Astrocyte (in vitro differentiated cells and primary cell): Measurements from ENCODE around the gene ANKRD62. TPM values are rescaled to one million over a fixed set of nuclear protein-coding genes. Genes with fewer than 3 reads are reported as not detected.

Experiments
- DNase-seq: peaks from one replicate; pipeline ENCODE4 v3.0.0-alpha.2; 2010; ENCODE audit warnings: low read depth
- FAIRE-seq: peaks from 2 replicates; lab custom pipeline; 2011; peaks lifted over from hg19 to GRCh38; lab: Jason Lieb, UNC
- H2AFZ ChIP-seq: 2 replicates; pipeline ENCODE4 v1.6.0; 2012; ENCODE audit warnings: low read depth, low read length, inconsistent platforms
- H3K27ac ChIP-seq: 2 replicates; pipeline ENCODE4 v1.5.1; 2011; ENCODE audit warnings: low read depth, low read length, inconsistent platforms
- H3K27me3 ChIP-seq: 2 replicates; pipeline ENCODE4 v1.6.0; 2011; ENCODE audit warnings: low read length, inconsistent platforms; ENCODE audit not compliant: insufficient read depth
- H3K36me3 ChIP-seq: 2 replicates; pipeline ENCODE4 v1.5.1; 2011; ENCODE audit warnings: low read length, inconsistent platforms; ENCODE audit not compliant: insufficient read depth
- H3K4me1 ChIP-seq: 2 replicates; pipeline ENCODE4 v1.5.1; 2011; ENCODE audit warnings: low read length, inconsistent platforms; ENCODE audit not compliant: insufficient read depth
- H3K4me2 ChIP-seq: 2 replicates; pipeline ENCODE4 v1.6.0; 2012; ENCODE audit warnings: low read length, inconsistent platforms
- H3K4me3 ChIP-seq: 2 replicates; pipeline ENCODE4 v1.5.1; 2011; ENCODE audit warnings: low read depth, mild to moderate bottlenecking, low read length, inconsistent platforms; ENCODE audit not compliant: insufficient read depth
- H3K79me2 ChIP-seq: 2 replicates; pipeline ENCODE4 v1.6.0; 2012; ENCODE audit warnings: mild to moderate bottlenecking, low read length, inconsistent platforms; ENCODE audit not compliant: insufficient read depth
- H3K9ac ChIP-seq: 2 replicates; pipeline ENCODE4 v1.6.0; 2012; ENCODE audit warnings: mild to moderate bottlenecking, low read length, inconsistent platforms
- H3K9me3 ChIP-seq: 2 replicates; pipeline ENCODE4 v1.5.1; 2012; ENCODE audit warnings: low read depth, mild to moderate bottlenecking, low read length, inconsistent platforms; ENCODE audit not compliant: insufficient read depth
- H4K20me1 ChIP-seq: 2 replicates; pipeline ENCODE4 v1.6.0; 2012; ENCODE audit warnings: low read length, inconsistent platforms; ENCODE audit not compliant: insufficient read depth
- H3K27ac Mint-ChIP-seq: one replicate; pipeline ENCODE4 v1.8.0; 2021; ENCODE audit warnings: mild to moderate bottlenecking, mixed read lengths; ENCODE audit not compliant: unreplicated experiment
- H3K27me3 Mint-ChIP-seq: one replicate; pipeline ENCODE4 v1.8.0; 2021; ENCODE audit warnings: low read depth, mixed read lengths; ENCODE audit not compliant: unreplicated experiment
- H3K36me3 Mint-ChIP-seq: one replicate; pipeline ENCODE4 v1.8.0; 2021; ENCODE audit warnings: low read depth, mixed read lengths; ENCODE audit not compliant: unreplicated experiment
- H3K4me1 Mint-ChIP-seq: one replicate; pipeline ENCODE4 v1.8.0; 2021; ENCODE audit warnings: low read depth, mixed read lengths; ENCODE audit not compliant: unreplicated experiment
- H3K4me3 Mint-ChIP-seq: one replicate; pipeline ENCODE4 v1.8.0; 2021; ENCODE audit warnings: mild to moderate bottlenecking, moderate library complexity, mixed read lengths; ENCODE audit not compliant: unreplicated experiment
- H3K9me3 Mint-ChIP-seq: one replicate; pipeline ENCODE4 v1.8.0; 2021; ENCODE audit warnings: mild to moderate bottlenecking, mixed read lengths; ENCODE audit not compliant: unreplicated experiment
- EZH2 ChIP-seq: IDR thresholded peaks from 2 replicates; pipeline ENCODE4 v1.6.1; 2012; ENCODE audit warnings: mild to moderate bottlenecking, low read length, inconsistent platforms; ENCODE audit not compliant: insufficient read depth
- total RNA-seq: library from RNA; stranded (reverse); gene quantifications from 2 replicates; pipeline ENCODE4 v1.2.1, GENCODE V29; 2021
- TF ChIP-seq, protein P1 (sequence below): IDR thresholded peaks from 2 replicates; pipeline ENCODE4 v1.5.1; 2011; ENCODE audit warnings: low read depth, mild to moderate bottlenecking, inconsistent platforms, low read length, moderate library complexity; ENCODE audit not compliant: insufficient read depth

Gene ANKRD62
- total RNA-seq, 1 donor from 2014 or later = not detected

DNA sequence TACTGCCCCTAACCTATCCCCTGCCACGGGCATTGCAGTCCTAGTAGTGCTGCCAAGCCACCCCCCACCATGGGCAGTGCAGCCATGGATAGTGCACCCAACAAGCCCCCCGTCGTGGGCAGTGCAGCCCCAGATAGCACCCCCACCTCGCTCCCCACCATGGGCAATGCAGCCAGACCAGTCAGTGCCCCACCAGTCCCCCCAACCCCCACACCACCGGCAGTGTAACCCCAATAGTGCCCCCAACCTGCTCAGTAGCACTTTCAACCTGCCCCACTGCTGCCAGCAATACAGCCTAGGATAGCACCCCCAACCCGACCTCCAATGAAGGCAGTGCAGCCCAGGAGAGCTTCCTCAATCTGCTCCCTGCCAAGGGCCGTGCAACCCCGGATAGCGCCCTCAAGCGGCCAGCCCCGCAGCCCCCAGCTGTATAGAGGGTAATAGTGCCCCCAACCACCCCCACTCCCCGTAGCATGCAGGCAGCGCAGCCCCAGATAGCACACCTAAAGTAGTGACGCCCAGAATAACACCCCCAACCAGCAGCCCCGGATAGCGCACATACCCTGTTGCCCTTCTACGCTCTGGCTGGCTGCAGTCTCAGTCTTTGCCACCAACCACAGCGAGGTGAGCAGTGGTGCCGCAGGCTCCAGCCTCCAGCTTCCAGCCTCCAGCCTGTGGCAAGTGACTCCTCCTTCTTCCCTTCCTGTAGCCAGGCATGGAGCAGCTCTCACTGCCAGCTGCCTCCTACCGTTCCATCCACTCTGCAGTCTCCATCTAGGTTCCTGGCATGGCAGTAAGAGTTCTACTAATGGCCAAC lies 45.4 kb upstream of the ANKRD62 start:
- Histone ChIP-seq H3K36me3 (no peaks in the 10 kb centered on the region), H3K4me2 (peak overlapping the region; percentile 70), H3K79me2 (no peaks in the 10 kb centered on the region), H3K27me3 (no peaks in the 10 kb centered on the region), H3K9ac (peak overlapping the region; percentile 52), H3K4me1 (peaks cover 13% of the 10 kb centered on the region), H4K20me1 (no peaks in the 10 kb centered on the region), H2AFZ (peak overlapping the region; percentile 67), H3K27ac (peak overlapping the region; percentile 68), H3K9me3 (no peaks in the 10 kb centered on the region), H3K4me3 (no peak overlapping the region)
- TF ChIP-seq, protein P1, sequence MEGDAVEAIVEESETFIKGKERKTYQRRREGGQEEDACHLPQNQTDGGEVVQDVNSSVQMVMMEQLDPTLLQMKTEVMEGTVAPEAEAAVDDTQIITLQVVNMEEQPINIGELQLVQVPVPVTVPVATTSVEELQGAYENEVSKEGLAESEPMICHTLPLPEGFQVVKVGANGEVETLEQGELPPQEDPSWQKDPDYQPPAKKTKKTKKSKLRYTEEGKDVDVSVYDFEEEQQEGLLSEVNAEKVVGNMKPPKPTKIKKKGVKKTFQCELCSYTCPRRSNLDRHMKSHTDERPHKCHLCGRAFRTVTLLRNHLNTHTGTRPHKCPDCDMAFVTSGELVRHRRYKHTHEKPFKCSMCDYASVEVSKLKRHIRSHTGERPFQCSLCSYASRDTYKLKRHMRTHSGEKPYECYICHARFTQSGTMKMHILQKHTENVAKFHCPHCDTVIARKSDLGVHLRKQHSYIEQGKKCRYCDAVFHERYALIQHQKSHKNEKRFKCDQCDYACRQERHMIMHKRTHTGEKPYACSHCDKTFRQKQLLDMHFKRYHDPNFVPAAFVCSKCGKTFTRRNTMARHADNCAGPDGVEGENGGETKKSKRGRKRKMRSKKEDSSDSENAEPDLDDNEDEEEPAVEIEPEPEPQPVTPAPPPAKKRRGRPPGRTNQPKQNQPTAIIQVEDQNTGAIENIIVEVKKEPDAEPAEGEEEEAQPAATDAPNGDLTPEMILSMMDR = no peak
- no peak for TF ChIP-seq EZH2
- Mint-ChIP-seq H3K27me3 (peaks cover 2% of the 10 kb centered on the region), H3K4me3 (peak overlapping the region; percentile 67), H3K36me3 (no peaks in the 10 kb centered on the region), H3K4me1 (peaks cover 46% of the 10 kb centered on the region), H3K9me3 (no peaks in the 10 kb centered on the region), H3K27ac (peak overlapping the region; percentile 80)
- DNase-seq (no peak), FAIRE-seq (no peak)

DNA sequence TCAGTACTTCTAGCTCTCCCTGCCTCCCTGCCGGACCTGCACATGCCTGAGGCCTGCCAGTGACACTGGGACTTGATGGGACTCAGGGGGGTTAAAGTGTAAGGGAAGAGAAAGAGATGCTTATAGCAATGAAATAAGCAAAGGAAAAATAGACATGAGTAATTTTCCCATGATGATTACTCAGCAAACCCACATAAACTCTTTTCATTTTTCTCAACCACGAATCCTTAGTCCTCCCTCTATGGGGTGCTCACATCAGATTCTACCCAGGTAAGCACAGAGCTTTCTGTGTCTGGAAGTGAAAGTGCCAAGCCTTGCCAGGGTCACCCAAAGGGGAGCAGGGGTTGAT lies 44.8 kb upstream of the ANKRD62 start:
- no peak overlapping the region for H3K4me3 ChIP-seq
- no peaks in the 10 kb centered on the region for H3K27me3 ChIP-seq
- Mint-ChIP-seq H3K27me3 (peaks cover 2% of the 10 kb centered on the region), H3K9me3 (no peaks in the 10 kb centered on the region), H3K36me3 (no peaks in the 10 kb centered on the region), H3K4me1 (peaks cover 48% of the 10 kb centered on the region), H3K27ac (peak overlapping the region; percentile 80), H3K4me3 (peak overlapping the region; percentile 67)
- no peaks in the 10 kb centered on the region for H4K20me1 ChIP-seq
- FAIRE-seq (no peak), DNase-seq (peak; percentile 84)
- peak overlapping the region; percentile 68 for H3K27ac ChIP-seq
- peak overlapping the region; percentile 70 for H3K4me2 ChIP-seq
- peak overlapping the region; percentile 52 for H3K9ac ChIP-seq
- peak overlapping the region; percentile 67 for H2AFZ ChIP-seq
- H3K79me2 ChIP-seq = no peaks in the 10 kb centered on the region
- no peaks in the 10 kb centered on the region for H3K9me3 ChIP-seq
- TF ChIP-seq EZH2 = no peak
- TF ChIP-seq, protein P1 = no peak
- H3K4me1 ChIP-seq = peaks cover 13% of the 10 kb centered on the region
- no peaks in the 10 kb centered on the region for H3K36me3 ChIP-seq
